Posterior vena cava (tissue), 2 donors: ENCODE results near the gene CELF4. TPM values are rescaled to one million over a fixed set of nuclear protein-coding genes. Genes with fewer than 3 reads are reported as not detected.

Experiments used
- DNase-seq: peaks from one replicate; pipeline ENCODE4 v3.0.0-alpha.2; 2020; ENCODE audit warnings: low spot score
- intact Hi-C, 2 donors: fragments of 100-400 bp; cut with DNase I; formaldehyde crosslinking; loops; one replicate each; pipeline versions ENCODE4 v1.14.1 to v1.14.2; 2022 to 2023
- total RNA-seq, 2 donors: library from RNA; stranded (reverse); fragmentation: NEBNext Ultra II Directional; extraction: Animal tissue kit (Norgen Biotek cat#: 25700); gene quantifications; one replicate each; pipeline ENCODE4 v1.2.1, GENCODE V29; 2021
- donor health status: DM: yes; HTN: yes; CAD: no.
- donor health status: DM: yes; HTN: yes; CAD: no.

Gene CELF4
- total RNA-seq, 2 donors from 2014 or later: not detected

GRCh38 chr18:37535968-37536367, 29.6 kb downstream of the CELF4 start:
- intact Hi-C loops: loop anchor here (5.0 to 10.0 kb wide), 4 partner anchors 141 to 191 kb away; no protein-coding TSS in a partner anchor
- no peak for DNase-seq

GRCh38 chr18:37534627-37535026, 31.0 kb downstream of the CELF4 start:
- intact Hi-C loops: loop anchor here (5.0 to 10.0 kb wide), 4 partner anchors 140 to 190 kb away; no protein-coding TSS in a partner anchor
- DNase-seq: no peak

- intact Hi-C loops: loop anchor here in 1 of 2 donors (10.0 kb wide), 2 partner anchors 139 to 189 kb away; no protein-coding TSS in a partner anchor
Observed at GRCh38 chr18:37533647-37534584, 31.7 kb downstream of the CELF4 start.

GRCh38 chr18:37532917-37533316, 32.7 kb downstream of the CELF4 start:
- intact Hi-C loops: loop anchor here in 1 of 2 donors (10.0 kb wide), 2 partner anchors 138 to 188 kb away; no protein-coding TSS in a partner anchor
- DNase-seq: no peak

More at GRCh38 chr18:37533647-37534584, 31.7 kb downstream of the CELF4 start:
- no peak for DNase-seq

GRCh38 chr18:37529863-37530262, 35.7 kb downstream of the CELF4 start:
- DNase-seq: no peak
- intact Hi-C loops: loop anchor here in 1 of 2 donors (10.0 kb wide), 2 partner anchors 135 to 185 kb away; no protein-coding TSS in a partner anchor

- no peak for DNase-seq
- intact Hi-C loops: no loop called here
Observed at GRCh38 chr18:37529296-37529695, 36.3 kb downstream of the CELF4 start.

- intact Hi-C loops: no loop called here
- DNase-seq: no peak
Observed at GRCh38 chr18:37527395-37527794, 38.2 kb downstream of the CELF4 start.

- intact Hi-C loops: no loop called here
- no peak for DNase-seq
Observed at GRCh38 chr18:37525262-37525585, 40.4 kb downstream of the CELF4 start.

GRCh38 chr18:37524498-37525261, 40.9 kb downstream of the CELF4 start:
- no peak for DNase-seq
- intact Hi-C loops: no loop called here

GRCh38 chr18:37524139-37524497, 41.5 kb downstream of the CELF4 start:
- DNase-seq: no peak
- intact Hi-C loops: no loop called here

GRCh38 chr18:37521510-37522465, 43.8 kb downstream of the CELF4 start:
- DNase-seq: no peak
- intact Hi-C loops: no loop called here

- intact Hi-C loops: no loop called here
Observed at GRCh38 chr18:37520508-37520907, 45.1 kb downstream of the CELF4 start.

GRCh38 chr18:37519510-37520135, 46.0 kb downstream of the CELF4 start:
- no peak for DNase-seq
- intact Hi-C loops: no loop called here

More at GRCh38 chr18:37520508-37520907, 45.1 kb downstream of the CELF4 start:
- DNase-seq: no peak

GRCh38 chr18:37516361-37516853, 49.2 kb downstream of the CELF4 start:
- no peak for DNase-seq
- intact Hi-C loops: no loop called here

- intact Hi-C loops: no loop called here
- no peak for DNase-seq
Observed at GRCh38 chr18:37514953-37515352, 50.6 kb downstream of the CELF4 start.

- intact Hi-C loops: no loop called here
- no peak for DNase-seq
Observed at GRCh38 chr18:37512400-37512799, 53.2 kb downstream of the CELF4 start.

- DNase-seq: no peak
- intact Hi-C loops: no loop called here
Observed at GRCh38 chr18:37511721-37512298, 53.8 kb downstream of the CELF4 start.

- no peak for DNase-seq
- intact Hi-C loops: loop anchor here in 1 of 2 donors (10.0 kb wide), 1 partner anchor 1495 kb away; no protein-coding TSS in a partner anchor
Observed at GRCh38 chr18:37509600-37509999, 56.0 kb downstream of the CELF4 start.
